IMR-90 (cell line): ENCODE measurements around the gene SLIT2. TPM values are rescaled to one million over a fixed set of nuclear protein-coding genes. Genes with fewer than 3 reads are reported as not detected.
A peak's percentile ranks its signal among the peaks of the same experiment; 100 is the strongest.

Experiments
- ATAC-seq: fragments of 200-7000 bp; cut with Tn5 transposase; 2 replicates; pipeline ENCODE4 v1.9.1; 2020; ENCODE audit warnings: low read depth, mild to moderate bottlenecking, moderate library complexity
- BruUV-seq: library from RNA; stranded (reverse); fragments of 400-500 nt; replicated peaks from 2 replicates; lab custom pipeline; 2021; lab: Mats Ljungman, UMichigan
- CTCF ChIA-PET: fragments of 300-600 bp; formaldehyde crosslinking; extraction: SDS; loops from one replicate; lab custom pipeline; 2021; ENCODE audit warnings: antibody characterized with exemption; lab: Yijun Ruan, JAX
- POLR2A ChIA-PET: fragments of 300-600 bp; sonication (Branson Sonifier 250); formaldehyde crosslinking; loops from one replicate; lab custom pipeline; 2022; ENCODE audit warnings: antibody characterized with exemption; ENCODE audit not compliant: unreplicated experiment; lab: Charles Lee
- DNase-seq: peaks from one replicate; pipeline ENCODE4 v3.0.0; 2013
- H2AFZ ChIP-seq: replicated peaks from 2 replicates; pipeline ENCODE3; 2013; ENCODE audit warnings: low read length, mild to moderate bottlenecking; ENCODE audit not compliant: poor library complexity
- H2AK5ac ChIP-seq: 2 replicates; pipeline ENCODE4 v1.6.1; 2013; ENCODE audit warnings: low read depth, low read length, inconsistent platforms
- H2AK9ac ChIP-seq: replicated peaks from 2 replicates; pipeline ENCODE3; 2013; ENCODE audit warnings: mild to moderate bottlenecking, low read depth, low read length, moderate library complexity; ENCODE audit not compliant: poor library complexity
- H2BK120ac ChIP-seq: 2 replicates; pipeline ENCODE4 v1.6.1; 2013; ENCODE audit warnings: low read depth, low read length, inconsistent platforms
- H2BK15ac ChIP-seq: 3 replicates; pipeline ENCODE4 v1.6.1; 2013; ENCODE audit warnings: low read depth, low read length, inconsistent platforms
- H2BK20ac ChIP-seq: 2 replicates; pipeline ENCODE4 v1.6.1; 2013; ENCODE audit warnings: low read depth, mild to moderate bottlenecking, inconsistent platforms, low read length, moderate library complexity
- H2BK5ac ChIP-seq: 2 replicates; pipeline ENCODE4 v1.6.1; 2013; ENCODE audit warnings: mild to moderate bottlenecking, low read depth, low read length, inconsistent platforms; ENCODE audit not compliant: poor library complexity, severe bottlenecking
- H3K14ac ChIP-seq: replicated peaks from 2 replicates; pipeline ENCODE4 v1.6.1; 2013; ENCODE audit warnings: low read depth, low read length, inconsistent platforms
- H3K18ac ChIP-seq: 2 replicates; pipeline ENCODE4 v1.6.1; 2013; ENCODE audit warnings: low read depth, low read length, control low read depth
- H3K23ac ChIP-seq: 2 replicates; pipeline ENCODE4 v1.6.1; 2013; ENCODE audit warnings: low read depth, low read length, inconsistent platforms
- H3K27ac ChIP-seq: 2 replicates; pipeline ENCODE4 v1.5.1; 2013; ENCODE audit warnings: mild to moderate bottlenecking, control low read depth, low read length; ENCODE audit not compliant: insufficient read depth
- H3K27me3 ChIP-seq: 2 replicates; pipeline ENCODE4 v1.6.1; 2013; ENCODE audit warnings: low read length; ENCODE audit not compliant: control insufficient read depth, insufficient read depth
- H3K36me3 ChIP-seq: 2 replicates; pipeline ENCODE4 v1.6.1; 2013; ENCODE audit warnings: low read length, mixed read lengths; ENCODE audit not compliant: control insufficient read depth, insufficient read depth
- H3K4ac ChIP-seq: 2 replicates; pipeline ENCODE4 v1.6.1; 2013; ENCODE audit warnings: low read depth, low read length, inconsistent platforms
- H3K4me1 ChIP-seq: 2 replicates; pipeline ENCODE4 v1.6.1; 2013; ENCODE audit warnings: low read length, mixed read lengths; ENCODE audit not compliant: control insufficient read depth, insufficient read depth
- H3K4me2 ChIP-seq: 2 replicates; pipeline ENCODE4 v1.6.1; 2013; ENCODE audit warnings: low read depth, mild to moderate bottlenecking, control low read depth, low read length, moderate library complexity
- H3K4me3 ChIP-seq: 2 replicates; pipeline ENCODE4 v1.5.1; 2013; ENCODE audit warnings: low read depth, mild to moderate bottlenecking, control low read depth, low read length, moderate library complexity; ENCODE audit not compliant: insufficient read depth
- H3K56ac ChIP-seq: 2 replicates; pipeline ENCODE4 v1.6.1; 2013; ENCODE audit warnings: low read length, inconsistent platforms; ENCODE audit not compliant: insufficient read depth; ENCODE audit errors: extremely low read depth
- H3K79me1 ChIP-seq, 2 experiments: 2 replicates each; pipeline ENCODE4 v1.6.1; 2013; ENCODE audit warnings: low read length in 2 of 2, inconsistent platforms in 1 of 2, low read depth in 1 of 2
- H3K9ac ChIP-seq: 2 replicates; pipeline ENCODE4 v1.6.1; 2013; ENCODE audit warnings: low read depth, low read length, control low read depth
- H3K9me1 ChIP-seq: 2 replicates; pipeline ENCODE4 v1.6.1; 2013; ENCODE audit warnings: low read length, inconsistent platforms; ENCODE audit not compliant: insufficient read depth
- H3K9me3 ChIP-seq: 2 replicates; pipeline ENCODE4 v1.6.1; 2013; ENCODE audit warnings: low read length; ENCODE audit not compliant: control insufficient read depth, insufficient read depth
- H4K20me1 ChIP-seq: 2 replicates; pipeline ENCODE4 v1.6.1; 2013; ENCODE audit warnings: low read length, inconsistent platforms; ENCODE audit not compliant: insufficient read depth
- H4K5ac ChIP-seq: 2 replicates; pipeline ENCODE4 v1.6.1; 2013; ENCODE audit warnings: mild to moderate bottlenecking, low read depth, low read length, control low read depth
- H4K8ac ChIP-seq, 2 experiments: 2 replicates each; pipeline ENCODE4 v1.6.1; 2013; ENCODE audit warnings: low read depth in 2 of 2, low read length in 2 of 2, control low read depth in 1 of 2, inconsistent platforms in 1 of 2
- H4K91ac ChIP-seq: 2 replicates; pipeline ENCODE4 v1.6.1; 2013; ENCODE audit warnings: low read depth, low read length, inconsistent platforms; ENCODE audit not compliant: insufficient read depth
- CEBPB ChIP-seq: IDR thresholded peaks from 2 replicates; pipeline ENCODE4 v1.6.1; 2012; ENCODE audit warnings: low read depth, low read length, improper control_type of control experiment
- CTCF ChIP-seq: conservative IDR thresholded peaks from 2 replicates; pipeline ENCODE4 v1.5.1; 2012; ENCODE audit warnings: mild to moderate bottlenecking, low read depth, low read length, improper control_type of control experiment
- MXI1 ChIP-seq: IDR thresholded peaks from 2 replicates; pipeline ENCODE4 v1.6.1; 2012; ENCODE audit warnings: low read depth, mild to moderate bottlenecking, low read length, moderate library complexity, borderline replicate concordance
- RAD21 ChIP-seq: IDR thresholded peaks from 2 replicates; pipeline ENCODE4 v1.6.1; 2012; ENCODE audit warnings: low read length, improper control_type of control experiment
- SMC3 ChIP-seq: fragments of 150-350 bp; IDR thresholded peaks from 2 replicates; pipeline ENCODE4 v1.6.1; 2016; ENCODE audit warnings: low read depth, mild to moderate bottlenecking, antibody characterized with exemption, low read length, moderate library complexity
- WGBS, 2 experiments: methylation state at CpG; one replicate each; pipeline versions ENCODE4 v1.1.5 to v1.1.7; 2013; ENCODE audit warnings: missing lambda C conversion rate in 2 of 2; ENCODE audit not compliant: insufficient read length in 1 of 2; ENCODE audit errors: extremely low coverage in 2 of 2; 5-methylcytosine and 5-hydroxymethylcytosine counted together
- dilution Hi-C: fragments of 300-500 bp; cut with HindIII; formaldehyde crosslinking; loops from one replicate; pipeline ENCODE4 v1.14.3; 2018; ENCODE audit warnings: low sequenced_read_pairs; ENCODE audit not compliant: unreplicated experiment
- in situ Hi-C: fragments of 300-500 bp; cut with MboI; formaldehyde crosslinking; loops from 3 replicates; pipeline ENCODE4 v1.14.3; 2019; ENCODE audit warnings: low sequenced_read_pairs, inconsistent platforms, mixed read lengths
- intact Hi-C: fragments of 100-400 bp; cut with micrococcal nuclease; formaldehyde crosslinking; loops from 2 replicates; pipeline ENCODE4 v1.10.0; 2022
- polyA plus RNA-seq, 3 experiments: library from polyadenylated mRNA; depleted of rRNA; stranded (reverse); fragments of >200 nt; gene quantifications; 2 replicates each; pipeline ENCODE4 v1.2.3, GENCODE V29; 2012; ENCODE audit warnings: low replicate concordance in 1 of 3
- total RNA-seq: library from RNA; depleted of rRNA; stranded (reverse); fragments of >200 nt; gene quantifications from 2 replicates; pipeline ENCODE4 v1.2.3, GENCODE V29; 2012

Gene SLIT2
- total and polyA plus RNA-seq, 2 of the 4 experiments (the other 2 are of a cell fraction): 13.6 to 14.3 TPM

DNA sequence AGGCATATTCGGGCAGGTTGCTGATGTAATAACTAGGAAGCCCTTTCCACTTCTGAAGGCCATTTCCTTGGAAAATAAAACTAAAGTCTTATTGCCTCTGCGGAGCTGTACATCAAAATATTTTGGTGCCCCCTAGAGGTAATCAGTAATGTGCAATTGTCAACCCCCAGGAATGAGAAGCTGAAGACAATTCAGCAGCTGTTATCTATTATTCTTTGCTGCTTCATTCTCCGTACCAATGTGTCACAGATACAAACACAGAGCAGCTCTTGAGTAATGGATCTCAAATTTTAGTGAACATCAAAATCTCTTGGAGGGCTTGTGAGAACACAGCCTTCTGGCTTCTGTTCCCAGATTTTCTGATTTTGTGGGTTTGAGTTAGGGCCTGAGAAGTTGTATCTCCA lies 3.5 kb upstream of the SLIT2 start:
- dilution Hi-C loops: no loop called here
- Histone ChIP-seq H4K91ac (no peak overlapping the region), H3K27ac (no peak overlapping the region), H3K18ac (no peak overlapping the region), H3K9me1 (no peaks in the 10 kb centered on the region), H4K8ac (peak overlapping the region; percentile 28 to 62; a peak in 1 of 4 replicates), H3K14ac (no peak overlapping the region), H2BK5ac (no peak overlapping the region), H2AK9ac (peak overlapping the region; percentile 23), H3K9ac (no peak overlapping the region), H2BK120ac (peak overlapping the region; percentile 54; the same call in 1 of the 2 replicates), H3K56ac (no peak overlapping the region), H3K4me3 (no peak overlapping the region), H3K23ac (no peak overlapping the region), H2AK5ac (peak overlapping the region; percentile 60; the same call in 1 of the 2 replicates), H2BK20ac (no peak overlapping the region), H2BK15ac (0 out of 3 replicates have a peak overlapping the region, but pooled peaks have one; percentile 2), H2AFZ (no peak overlapping the region), H3K27me3 (peaks cover 7% of the 10 kb centered on the region), H3K36me3 (no peaks in the 10 kb centered on the region), H3K4me2 (no peak overlapping the region), H3K4me1 (peaks cover 8% of the 10 kb centered on the region), H3K79me1 (no peaks in the 10 kb centered on the region), H3K9me3 (no peaks in the 10 kb centered on the region), H4K20me1 (no peaks in the 10 kb centered on the region), H4K5ac (no peak overlapping the region), H3K4ac (0 out of 2 replicates have a peak overlapping the region, but pooled peaks have one; percentile 18)
- CTCF ChIA-PET: interaction anchor here (0.6 to 1.6 kb wide), 19 partner anchors 20 to 1027 kb away, joined by 3 to 6 read pairs (median 3); no protein-coding TSS in a partner anchor
- ATAC-seq: peak; percentile 41
- intact Hi-C loops: loop anchor here (10.0 kb wide), 1 partner anchor 173 kb away; no protein-coding TSS in a partner anchor
- BruUV-seq: no TSS peak
- POLR2A ChIA-PET: no interaction called here
- peak; percentile 83 for DNase-seq
- WGBS, 2 experiments: 20% methylated on average over 1 of the region's 3 CpGs; no CpG with 5 or more reads in 1 of the 2 experiments
- in situ Hi-C loops: loop anchor here (10.0 to 25.0 kb wide), 3 partner anchors 933 to 1561 kb away; no protein-coding TSS in a partner anchor
- peak; percentile 80 for TF ChIP-seq CTCF
- TF ChIP-seq RAD21: peak; percentile 83
- no peak for TF ChIP-seq MXI1
- peak; percentile 71 for TF ChIP-seq SMC3
- TF ChIP-seq CEBPB: no peak
